H1 (cell line): ENCODE results near the gene MKI67. TPM values are rescaled to one million over a fixed set of nuclear protein-coding genes. Genes with fewer than 3 reads are reported as not detected.

ENCODE experiments used
- CTCF ChIA-PET: fragments of 300-600 bp; sonication (Branson Sonifier 250); formaldehyde crosslinking; loops from one replicate; lab custom pipeline; 2021; ENCODE audit not compliant: partially characterized antibody; lab: Charles Lee
- POLR2A ChIA-PET: fragments of 300-600 bp; sonication (Branson Sonifier 250); formaldehyde crosslinking; loops from one replicate; lab custom pipeline; 2021; ENCODE audit warnings: inconsistent platforms; ENCODE audit not compliant: partially characterized antibody; lab: Charles Lee
- DNase-seq, 2 experiments: peaks; one replicate each; pipeline versions ENCODE4 v3.0.0 to v3.0.0-alpha.2; 2010 to 2022; ENCODE audit warnings: low spot score in 2 of 2, low read depth in 1 of 2, mixed read lengths in 1 of 2
- FAIRE-seq: peaks from 2 replicates; lab custom pipeline; 2011; peaks lifted over from hg19 to GRCh38; lab: Jason Lieb, UNC
- H2AFZ ChIP-seq: 2 replicates; pipeline ENCODE4 v1.8.1; 2012; ENCODE audit warnings: low read length, inconsistent platforms
- H2AK5ac ChIP-seq: 2 replicates; pipeline ENCODE4 v1.6.1; 2013; ENCODE audit warnings: low read depth, low read length
- H2BK120ac ChIP-seq: replicated peaks from 2 replicates; pipeline ENCODE3; 2013; ENCODE audit warnings: low read depth, low read length, inconsistent platforms
- H2BK12ac ChIP-seq: 2 replicates; pipeline ENCODE4 v1.6.1; 2013; ENCODE audit warnings: low read depth, low read length
- H2BK15ac ChIP-seq: 2 replicates; pipeline ENCODE4 v1.6.1; 2013; ENCODE audit warnings: low read length
- H2BK20ac ChIP-seq: 2 replicates; pipeline ENCODE4 v1.6.1; 2013; ENCODE audit warnings: low read length
- H2BK5ac ChIP-seq: 2 replicates; pipeline ENCODE4 v1.6.1; 2013; ENCODE audit warnings: low read depth, low read length
- H3K14ac ChIP-seq: 2 replicates; pipeline ENCODE4 v1.6.1; 2013; ENCODE audit warnings: inconsistent platforms; ENCODE audit not compliant: insufficient read length
- H3K18ac ChIP-seq: 2 replicates; pipeline ENCODE4 v1.6.1; 2013; ENCODE audit warnings: low read length; ENCODE audit errors: extremely low read depth
- H3K23ac ChIP-seq: 2 replicates; pipeline ENCODE4 v1.6.1; 2013; ENCODE audit warnings: inconsistent platforms; ENCODE audit not compliant: insufficient read length
- H3K23me2 ChIP-seq: 2 replicates; pipeline ENCODE4 v1.6.1; 2013; ENCODE audit warnings: low read depth, low read length
- H3K27ac ChIP-seq: 2 replicates; pipeline ENCODE4 v1.6.1; 2011; ENCODE audit warnings: low read depth, low read length, inconsistent platforms
- H3K27me3 ChIP-seq, 4 experiments: replicated peaks in 1 of 4; 1 replicate in 1 of 4; 2 replicates in 3 of 4; pipeline versions ENCODE4 v1.6.1 to v1.8.1; 2011 to 2013; ENCODE audit warnings: low read length in 3 of 4, mild to moderate bottlenecking in 3 of 4, inconsistent platforms in 2 of 4, mixed read lengths in 2 of 4, moderate library complexity in 1 of 4; ENCODE audit not compliant: control insufficient read depth in 3 of 4, insufficient read depth in 3 of 4; ENCODE audit errors: extremely low read depth in 1 of 4
- H3K36me3 ChIP-seq, 4 experiments: 2 replicates each; pipeline versions ENCODE4 v1.6.1 to v1.8.1; 2011 to 2013; ENCODE audit warnings: mild to moderate bottlenecking in 4 of 4, low read length in 3 of 4, moderate library complexity in 2 of 4, control low read depth in 1 of 4, inconsistent platforms in 1 of 4; ENCODE audit not compliant: insufficient read depth in 4 of 4, control insufficient read depth in 2 of 4
- H3K4ac ChIP-seq: replicated peaks from 2 replicates; pipeline ENCODE3; 2013; ENCODE audit warnings: low read length, low read depth, mixed read lengths, inconsistent platforms; ENCODE audit not compliant: insufficient read length
- H3K4me1 ChIP-seq, 4 experiments: replicated peaks in 1 of 4; 1 replicate in 1 of 4; 2 replicates in 3 of 4; pipeline versions ENCODE4 v1.6.1 to v1.8.1; 2011 to 2013; ENCODE audit warnings: low read length in 3 of 4, inconsistent platforms in 2 of 4, mixed read lengths in 1 of 4; ENCODE audit not compliant: insufficient read depth in 4 of 4, control insufficient read depth in 3 of 4
- H3K4me2 ChIP-seq, 2 experiments: 2 replicates each; pipeline versions ENCODE4 v1.6.1 to v1.8.1; 2011 to 2013; ENCODE audit warnings: low read depth in 2 of 2, low read length in 2 of 2, control low read depth in 1 of 2, inconsistent platforms in 1 of 2, mild to moderate bottlenecking in 1 of 2; ENCODE audit not compliant: insufficient read depth in 1 of 2
- H3K4me3 ChIP-seq, 4 experiments: fragments of 200-600, 300-600 bp in 1 of 4; sonication (generic), shearing (Covaris generic), sonication (Bioruptor Twin) in 1 of 4; 2 replicates each; pipeline versions ENCODE4 v1.5.1 to v1.8.1; 2011 to 2016; ENCODE audit warnings: low read length in 4 of 4, low read depth in 3 of 4, control low read depth in 2 of 4, inconsistent platforms in 2 of 4, mild to moderate bottlenecking in 2 of 4, mixed read lengths in 1 of 4, moderate library complexity in 1 of 4; ENCODE audit not compliant: insufficient read depth in 2 of 4; ENCODE audit errors: extremely low read depth in 1 of 4
- H3K56ac ChIP-seq: replicated peaks from 2 replicates; pipeline ENCODE3; 2013; ENCODE audit warnings: low read depth, mild to moderate bottlenecking, mixed read lengths, low read length, inconsistent platforms; ENCODE audit not compliant: insufficient read length
- H3K79me1 ChIP-seq: 2 replicates; pipeline ENCODE4 v1.6.1; 2013; ENCODE audit warnings: low read depth, low read length, control low read depth
- H3K79me2 ChIP-seq, 2 experiments: 2 replicates each; pipeline versions ENCODE4 v1.6.1 to v1.8.1; 2012 to 2013; ENCODE audit warnings: low read length in 2 of 2, mild to moderate bottlenecking in 2 of 2, inconsistent platforms in 1 of 2; ENCODE audit not compliant: insufficient read depth in 2 of 2, control insufficient read depth in 1 of 2
- H3K9ac ChIP-seq, 4 experiments: replicated peaks in 1 of 4; 1 replicate in 1 of 4; 2 replicates in 3 of 4; pipeline versions ENCODE4 v1.6.1 to v1.8.1; 2011 to 2013; ENCODE audit warnings: low read depth in 3 of 4, low read length in 3 of 4, control low read depth in 2 of 4, mild to moderate bottlenecking in 2 of 4, moderate library complexity in 2 of 4, inconsistent platforms in 1 of 4; ENCODE audit errors: extremely low read depth in 1 of 4
- H3K9me3 ChIP-seq, 2 experiments: 2 replicates each; pipeline versions ENCODE4 v1.6.1 to v1.8.1; 2012 to 2013; ENCODE audit warnings: mild to moderate bottlenecking in 2 of 2, moderate library complexity in 2 of 2, control low read depth in 1 of 2, inconsistent platforms in 1 of 2, low read depth in 1 of 2, low read length in 1 of 2, mixed read lengths in 1 of 2; ENCODE audit not compliant: insufficient read depth in 2 of 2
- H4K20me1 ChIP-seq, 2 experiments: replicated peaks in 1 of 2; 2 replicates each; pipeline versions ENCODE3 to v1.8.1; 2011 to 2013; ENCODE audit warnings: inconsistent platforms in 2 of 2, low read length in 2 of 2, mild to moderate bottlenecking in 1 of 2; ENCODE audit not compliant: insufficient read depth in 2 of 2, control insufficient read depth in 1 of 2
- H4K5ac ChIP-seq: 2 replicates; pipeline ENCODE4 v1.6.1; 2013; ENCODE audit warnings: low read length, low read depth, mixed read lengths, inconsistent platforms; ENCODE audit not compliant: insufficient read length
- H4K8ac ChIP-seq: 2 replicates; pipeline ENCODE4 v1.8.0; 2013; ENCODE audit warnings: mild to moderate bottlenecking, moderate library complexity, low read length, inconsistent platforms; ENCODE audit not compliant: insufficient read depth; ENCODE audit errors: extremely low read depth
- H4K91ac ChIP-seq: replicated peaks from 2 replicates; pipeline ENCODE3; 2013; ENCODE audit warnings: low read length, mixed read lengths, inconsistent platforms; ENCODE audit not compliant: insufficient read length
- EGR1 ChIP-seq: IDR thresholded peaks from 2 replicates; pipeline ENCODE4 v1.6.1; 2011; ENCODE audit warnings: low read depth, low read length, borderline replicate concordance
- EP300 ChIP-seq, 2 experiments: IDR thresholded peaks; 1 replicate in 1 of 2; 2 replicates in 1 of 2; pipeline ENCODE4 v1.6.1; 2011 to 2012; ENCODE audit warnings: low read depth in 2 of 2, low read length in 2 of 2, mild to moderate bottlenecking in 2 of 2, borderline replicate concordance in 1 of 2, inconsistent platforms in 1 of 2, moderate library complexity in 1 of 2
- KDM4A ChIP-seq: IDR thresholded peaks from one replicate; pipeline ENCODE4 v1.7.1; 2012; ENCODE audit warnings: low read depth, mild to moderate bottlenecking, moderate library complexity, low read length, inconsistent platforms; ENCODE audit not compliant: severe bottlenecking
- MAX ChIP-seq: IDR thresholded peaks from 2 replicates; pipeline ENCODE4 v1.6.1; 2012; ENCODE audit warnings: inconsistent platforms
- POLR2A ChIP-seq, 2 experiments: IDR thresholded peaks; 1 replicate in 1 of 2; 2 replicates in 1 of 2; pipeline ENCODE4 v1.6.1; 2011; ENCODE audit warnings: low read depth in 2 of 2, low read length in 2 of 2, mild to moderate bottlenecking in 2 of 2; ENCODE audit errors: control extremely low read depth in 1 of 2
- POU5F1 ChIP-seq: IDR thresholded peaks from 2 replicates; pipeline ENCODE4 v1.6.1; 2011; ENCODE audit warnings: low read depth, mild to moderate bottlenecking, low read length, moderate library complexity
- RBBP5 ChIP-seq: IDR thresholded peaks from 2 replicates; pipeline ENCODE4 v1.7.1; 2012; ENCODE audit warnings: low read depth, mild to moderate bottlenecking, inconsistent platforms, low read length, moderate library complexity, borderline replicate concordance
- RNF2 ChIP-seq: fragments of 200-900, 300-1000 bp; sonication (generic); IDR thresholded peaks from 2 replicates; pipeline ENCODE4 v1.7.1; 2016; ENCODE audit warnings: borderline replicate concordance, low read depth, mild to moderate bottlenecking, antibody characterized with exemption, low read length; ENCODE audit not compliant: poor library complexity, severe bottlenecking; ENCODE audit errors: missing control alignments
- SAP30 ChIP-seq: fragments of 300-600 bp; sonication (generic); IDR thresholded peaks from 2 replicates; pipeline ENCODE4 v1.7.1; 2012; ENCODE audit warnings: low read length, moderate library complexity, mild to moderate bottlenecking, inconsistent platforms; ENCODE audit not compliant: insufficient read depth, insufficient replicate concordance
- SIRT6 ChIP-seq: IDR thresholded peaks from one replicate; pipeline ENCODE4 v1.7.1; 2012; ENCODE audit warnings: low read length, inconsistent platforms
- SP4 ChIP-seq: IDR thresholded peaks from 2 replicates; pipeline ENCODE4 v1.6.1; 2012; ENCODE audit warnings: low read length, inconsistent platforms
- TBP ChIP-seq: IDR thresholded peaks from 2 replicates; pipeline ENCODE4 v1.6.1; 2011; ENCODE audit warnings: low read depth, low read length, improper control_type of control experiment
- TCF12 ChIP-seq: IDR thresholded peaks from 2 replicates; pipeline ENCODE4 v1.6.1; 2011; ENCODE audit warnings: low read depth, mild to moderate bottlenecking, low read length
- YY1 ChIP-seq: IDR thresholded peaks from 2 replicates; pipeline ENCODE4 v1.6.1; 2011; ENCODE audit warnings: low read depth, mild to moderate bottlenecking, low read length
- WGBS, 2 experiments: shearing (Covaris generic) in 1 of 2; methylation state at CpG; one replicate each; pipeline versions ENCODE4 v1.1.6 to v1.1.7; 2013 to 2015; ENCODE audit warnings: low lambda C conversion rate in 2 of 2, mixed read lengths in 2 of 2, inconsistent platforms in 1 of 2, low coverage in 1 of 2, missing lambda C conversion rate in 1 of 2; ENCODE audit not compliant: insufficient replicate concordance in 2 of 2, insufficient coverage in 1 of 2, insufficient read length in 1 of 2; ENCODE audit errors: extremely low coverage in 1 of 2, missing lambda C conversion rate in 1 of 2; 5-methylcytosine and 5-hydroxymethylcytosine counted together
- polyA plus RNA-seq, 7 experiments: library from polyadenylated mRNA; depleted of rRNA in 3 of 7; stranded (reverse) in 5 of 7; unstranded in 2 of 7; fragments of >200 nt in 5 of 7; fragments of 200-250 nt in 2 of 7; gene quantifications; 1 replicate in 5 of 7; 2 replicates in 1 of 7; 4 replicates in 1 of 7; pipeline versions ENCODE4 v1.2.1 to v1.2.3, GENCODE V29; 2011 to 2013; ENCODE audit warnings: missing spikeins in 2 of 7, mixed read lengths in 2 of 7
- total RNA-seq: library from RNA; stranded (reverse); fragmentation: NEBNext Ultra II Directional; extraction: Animal tissue kit (Norgen Biotek cat#: 25700); gene quantifications from 2 replicates; pipeline ENCODE4 v1.2.1, GENCODE V29; 2021

The MKI67 gene
- total and polyA plus RNA-seq, 2 of the 8 experiments (the other 6 are each of a cell fraction or from before 2014, with no cell fraction given): 15.8 to 85.1 TPM

GRCh38 chr10:128169811-128170379 is 43.7 kb upstream of the MKI67 start:
- Histone ChIP-seq H4K5ac (no peak overlapping the region), H3K4me3 (no peak overlapping the region), H3K23me2 (no peaks in the 10 kb centered on the region), H3K4ac (no peak overlapping the region), H4K8ac (no peak overlapping the region), H3K9ac (no peak overlapping the region), H2BK120ac (no peak overlapping the region), H3K79me2 (no peaks in the 10 kb centered on the region), H3K23ac (no peak overlapping the region), H3K18ac (no peak overlapping the region), H3K79me1 (no peaks in the 10 kb centered on the region), H3K9me3 (peaks cover 16 to 19% of the 10 kb centered on the region in 2 experiments), H4K91ac (no peak overlapping the region), H3K14ac (no peak overlapping the region), H3K27me3 (no peaks in the 10 kb centered on the region), H3K4me1 (no peaks in the 10 kb centered on the region), H2BK5ac (no peak overlapping the region), H3K56ac (no peak overlapping the region), H2BK12ac (no peak overlapping the region), H3K27ac (no peak overlapping the region), H2AFZ (no peak overlapping the region), H3K36me3 (no peaks in the 10 kb centered on the region), H2BK15ac (no peak overlapping the region), H4K20me1 (no peaks in the 10 kb centered on the region), H2BK20ac (no peak overlapping the region), H2AK5ac (no peak overlapping the region), H3K4me2 (no peak overlapping the region)
- FAIRE-seq (no peak), DNase-seq (no peak)
- ChIA-PET POLR2A (no interaction called here), CTCF (interaction anchor here (0.9 to 2.0 kb wide), 3 partner anchors 8 to 12 kb away, joined by 3 to 7 read pairs (median 3); no protein-coding TSS in a partner anchor)
- 85% methylated on average over 8 of the region's 8 CpGs; no CpG with 5 or more reads in 1 of the 2 experiments for WGBS, 2 experiments
- TF ChIP-seq EGR1: no peak
- no peak for TF ChIP-seq TBP
- TF ChIP-seq SIRT6: no peak
- no peak for TF ChIP-seq EP300 (IDR thresholded peaks at IDR 0.05; ENCODE audit: borderline replicate concordance in 1 of 2, low read depth in 2 of 2, low read length in 2 of 2)
- TF ChIP-seq RNF2: no peak
- TF ChIP-seq TCF12: no peak
- TF ChIP-seq POU5F1: no peak
- no peak for TF ChIP-seq RBBP5
- no peak for TF ChIP-seq YY1
- no peak for TF ChIP-seq KDM4A
- no peak for TF ChIP-seq MAX
- no peak for TF ChIP-seq POLR2A (IDR thresholded peaks at IDR 0.05; ENCODE audit: control extremely low read depth in 1 of 2, low read depth in 2 of 2, low read length in 2 of 2)
- TF ChIP-seq SP4: no peak
- no peak for TF ChIP-seq SAP30
